Measurements from ENCODE around the gene CRAT.

The CRAT gene

GRCh38 chr9:129064499-129064908 lies 46.1 kb downstream of the CRAT start:
- DNase-seq (ENCODE audit: low read depth in 2 of 2), result no peak

- DNase-seq (ENCODE audit: low read depth in 2 of 2), result no peak
These were observed 47.5 kb downstream of the CRAT start for GRCh38 chr9:129063061-129063460.

- DNase-seq (ENCODE audit: low read depth in 2 of 2), result no peak
These were observed 49.6 kb downstream of the CRAT start for GRCh38 chr9:129060991-129061390.

GRCh38 chr9:129059796-129060785 lies 50.5 kb downstream of the CRAT start:
- no peak for DNase-seq (ENCODE audit: low read depth in 2 of 2)

- no peak for DNase-seq (ENCODE audit: low read depth in 2 of 2)
These were observed 51.4 kb downstream of the CRAT start for GRCh38 chr9:129058965-129059795.

GRCh38 chr9:129054163-129054851 lies 56.3 kb downstream of the CRAT start:
- DNase-seq (ENCODE audit: low read depth in 2 of 2), result no peak

GRCh38 chr9:129053020-129053419 lies 57.6 kb downstream of the CRAT start:
- DNase-seq (ENCODE audit: low read depth in 2 of 2), result no peak

- no peak for DNase-seq (ENCODE audit: low read depth in 2 of 2)
These were observed 58.0 kb downstream of the CRAT start for GRCh38 chr9:129052592-129052991.
